Heart left ventricle (tissue), 13 donors: ENCODE results near the gene NEUROG2.

Experiments used
- POLR2A ChIP-seq, 2 donors: fragments of 450-650 bp; IDR thresholded peaks; one replicate each; pipeline ENCODE4 v1.6.1; 2017; ENCODE audit warnings: antibody characterized with exemption in 2 of 2, mild to moderate bottlenecking in 2 of 2, moderate library complexity in 2 of 2
- TF ChIP-seq, protein P1 (sequence below), 12 donors: fragments of 200-600 bp; sonication (generic) in 4 of 12; IDR thresholded peaks; one replicate each; pipeline versions ENCODE4 v1.5.0 to v1.8.0; 2018 to 2022; ENCODE audit warnings: antibody characterized with exemption in 12 of 12, mild to moderate bottlenecking in 5 of 12
- donor health status: ischemic (EF 13 %, LVEDD 7.1; RV severe dilation, severe dysfunction).
- donor health status: DM: no; HTN: yes; CAD: no.
- donor health status: DM: no; HTN: no; CAD: no.
- donor health status: ischemic (EF 25% LVEDD 6.9; RV normal size, moderate dysfunction).
- donor health status: ischemic (EF 25% LVEDD 5.7; RV mildly dilated, moderate dysfunction).
- donor health status: ischemic (EF 35%, LVEDD 5.7; RV mildly dilated, moderate dysfunction).
- donor health status: nonischemic (EF 11% LVEDD 7.7; RV severe dilation, severe dysfunction).
- donor health status: DM: yes; HTN: yes; CAD: no.
- donor health status: PGD.
- donor health status: ischemic (EF 29% LVEDD 5.4; RV normal size, mild dysfunction).
- donor health status: nonischemic (EF 23%, LVEDD 6.1; RV moderate dilation, normal function).

DNA sequence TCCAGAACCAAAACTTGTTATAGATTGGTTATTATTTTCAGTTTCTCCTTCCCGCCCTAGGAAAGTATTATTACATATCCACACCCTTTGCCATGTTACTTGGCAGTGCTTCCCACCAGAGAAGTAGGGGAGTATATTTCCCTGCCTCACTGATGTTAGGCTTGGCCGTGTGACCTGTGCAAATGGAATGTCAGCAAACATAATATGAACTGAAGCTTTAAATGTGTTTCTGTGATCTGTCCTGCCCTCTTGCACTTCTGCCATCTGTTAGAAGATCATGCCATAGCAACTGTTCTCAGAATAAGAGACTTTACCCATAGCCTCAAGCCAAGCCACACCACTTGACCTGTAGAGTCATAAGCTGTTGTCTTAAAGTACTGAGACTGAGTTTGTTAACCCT is 36.7 kb upstream of the NEUROG2 start:
- TF ChIP-seq, protein P1, sequence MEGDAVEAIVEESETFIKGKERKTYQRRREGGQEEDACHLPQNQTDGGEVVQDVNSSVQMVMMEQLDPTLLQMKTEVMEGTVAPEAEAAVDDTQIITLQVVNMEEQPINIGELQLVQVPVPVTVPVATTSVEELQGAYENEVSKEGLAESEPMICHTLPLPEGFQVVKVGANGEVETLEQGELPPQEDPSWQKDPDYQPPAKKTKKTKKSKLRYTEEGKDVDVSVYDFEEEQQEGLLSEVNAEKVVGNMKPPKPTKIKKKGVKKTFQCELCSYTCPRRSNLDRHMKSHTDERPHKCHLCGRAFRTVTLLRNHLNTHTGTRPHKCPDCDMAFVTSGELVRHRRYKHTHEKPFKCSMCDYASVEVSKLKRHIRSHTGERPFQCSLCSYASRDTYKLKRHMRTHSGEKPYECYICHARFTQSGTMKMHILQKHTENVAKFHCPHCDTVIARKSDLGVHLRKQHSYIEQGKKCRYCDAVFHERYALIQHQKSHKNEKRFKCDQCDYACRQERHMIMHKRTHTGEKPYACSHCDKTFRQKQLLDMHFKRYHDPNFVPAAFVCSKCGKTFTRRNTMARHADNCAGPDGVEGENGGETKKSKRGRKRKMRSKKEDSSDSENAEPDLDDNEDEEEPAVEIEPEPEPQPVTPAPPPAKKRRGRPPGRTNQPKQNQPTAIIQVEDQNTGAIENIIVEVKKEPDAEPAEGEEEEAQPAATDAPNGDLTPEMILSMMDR (IDR thresholded peaks at IDR 0.05), result no peak
- no peak for TF ChIP-seq POLR2A (IDR thresholded peaks at IDR 0.05)
